GM19455 (cell line): ENCODE measurements around the gene CC2D2B.
A peak's percentile ranks its signal among the peaks of the same experiment; 100 is the strongest.
"Not testable (repeated sequence)": the region's sequence is repeated elsewhere in the genome, so short reads cannot be mapped to it uniquely, and the experiment has no call there.

ENCODE experiments used
- ATAC-seq: cut with Tn5 transposase; IDR thresholded peaks from one replicate; pipeline ENCODE4 v1.9.1; 2021; ENCODE audit not compliant: unreplicated experiment

Gene CC2D2B

DNA sequence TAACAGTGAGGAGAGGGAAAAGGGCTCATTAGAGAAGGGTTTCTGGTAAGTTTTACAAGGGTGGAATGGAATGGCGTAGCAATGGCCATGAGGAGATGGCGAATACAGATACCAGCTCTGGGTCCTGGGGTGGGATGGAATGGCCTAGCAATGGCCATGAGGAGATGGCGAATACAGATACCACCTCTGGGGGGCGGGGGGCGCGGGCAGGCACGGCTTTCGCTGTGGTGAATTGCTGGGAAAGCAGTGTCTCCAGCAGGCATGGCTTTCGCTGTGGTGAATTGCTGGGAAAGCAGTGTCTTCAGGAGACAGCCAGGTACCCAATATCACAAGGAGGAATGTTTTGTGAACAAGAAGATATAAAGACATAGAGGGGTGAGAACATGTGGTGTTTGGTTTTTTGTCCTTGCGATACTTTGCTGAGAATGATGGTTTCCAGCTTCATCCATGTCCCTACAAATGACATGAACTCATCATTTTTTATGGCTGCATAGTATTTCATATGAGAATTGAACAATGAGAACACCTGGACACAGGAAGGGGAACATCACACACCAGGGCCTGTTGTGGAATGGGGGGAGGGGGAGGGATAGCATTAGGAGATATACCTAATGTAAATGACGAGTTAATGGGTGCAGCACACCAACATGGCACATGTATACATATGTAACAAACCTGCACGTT is 1.7 kb upstream of the CC2D2B start:
- ATAC-seq, result not testable (repeated sequence)

DNA sequence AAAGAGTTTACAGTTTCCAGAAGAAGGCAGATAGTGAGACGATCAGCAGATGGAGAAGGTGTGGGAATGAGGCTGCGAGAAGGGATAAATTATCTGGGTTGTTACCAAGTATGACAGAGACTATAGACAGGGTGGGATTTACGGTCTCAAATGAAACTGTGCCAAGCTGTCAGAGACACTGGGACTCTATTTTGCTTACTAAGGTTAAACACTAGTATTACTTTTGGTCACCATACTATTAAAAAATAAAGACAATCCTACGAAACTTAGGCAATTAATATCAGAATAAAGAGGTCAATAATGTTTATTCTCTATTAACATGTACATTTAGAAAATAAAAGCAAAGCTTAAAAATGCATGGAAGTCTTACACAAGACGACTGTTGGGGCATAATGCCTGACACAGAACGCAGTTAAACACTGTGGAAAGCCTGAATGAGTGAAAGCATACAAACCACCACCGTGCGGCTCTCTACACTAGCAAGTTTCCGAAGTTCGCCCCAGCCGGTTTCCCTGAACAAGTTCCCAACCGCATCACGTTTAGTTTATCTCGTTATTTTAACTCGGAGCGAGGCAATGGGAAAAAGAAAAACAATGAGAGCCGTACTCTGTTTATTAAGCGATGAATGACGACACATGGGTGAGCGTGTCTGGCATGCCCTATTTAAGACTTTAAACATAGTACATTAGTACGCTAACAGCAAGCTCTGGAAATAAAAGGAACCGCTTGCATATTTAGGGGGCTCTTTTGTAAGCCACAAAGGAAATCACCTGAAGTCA is 909 bp upstream of the CC2D2B start:
- ATAC-seq, result peak; percentile 24

DNA sequence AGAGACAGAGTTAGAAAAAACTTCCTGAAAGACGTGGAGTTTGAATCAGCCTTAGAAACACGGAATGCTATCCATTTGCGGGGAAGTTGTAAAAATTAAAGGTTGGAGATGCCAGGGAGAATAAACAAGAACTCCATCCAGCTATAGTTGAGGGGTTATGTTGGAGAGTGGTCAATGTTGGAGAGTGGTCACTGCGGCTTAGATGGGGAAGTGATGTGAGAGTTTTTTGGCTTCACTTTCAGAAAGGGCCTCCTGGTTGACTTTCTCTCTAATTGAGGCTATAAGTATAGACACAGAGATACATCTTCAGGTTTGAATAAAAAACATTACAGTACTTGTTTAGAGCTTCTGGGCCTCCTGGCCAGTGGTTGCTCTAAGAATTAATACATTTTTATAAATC is 675 bp downstream of the CC2D2B start:
- ATAC-seq, result no peak

DNA sequence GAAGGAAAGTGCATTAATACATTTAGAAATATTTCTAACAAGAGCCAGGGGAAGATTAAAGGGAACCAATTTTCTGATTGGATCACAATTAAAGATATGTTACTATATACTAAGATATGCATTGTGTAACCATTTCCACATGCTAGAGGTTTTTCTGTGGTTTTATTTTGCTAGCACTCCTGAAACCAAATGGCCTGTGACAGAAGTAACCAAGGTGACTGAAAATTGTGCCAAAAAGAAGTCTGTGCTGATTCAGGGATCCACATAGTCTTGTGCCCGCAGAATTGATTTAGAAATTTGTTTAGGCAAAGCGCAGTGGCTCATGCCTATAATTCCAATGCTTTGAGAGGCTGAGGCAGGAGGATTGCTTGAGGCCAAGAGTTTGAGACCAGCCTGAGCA is 1.8 kb downstream of the CC2D2B start:
- ATAC-seq, result no peak

DNA sequence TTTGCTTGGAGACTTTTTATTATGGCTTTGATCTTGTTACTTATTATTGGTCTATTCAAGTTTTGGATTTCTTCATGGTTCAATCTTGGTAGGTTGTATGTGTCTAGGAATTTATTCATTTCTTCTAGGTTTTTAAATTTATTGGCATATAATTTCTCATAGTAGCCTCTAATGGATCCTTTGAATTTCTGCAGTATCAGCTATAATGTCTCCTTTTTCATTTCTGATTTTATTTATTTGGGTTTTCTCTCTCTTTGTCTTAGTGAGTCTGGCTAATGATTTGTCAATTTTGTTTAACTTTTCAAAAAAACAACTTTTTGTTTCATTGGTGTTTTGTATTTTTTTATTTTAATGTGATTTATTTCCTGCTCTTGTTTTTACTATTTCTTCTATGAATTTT is 8.3 kb downstream of the CC2D2B start:
- ATAC-seq, result not testable (repeated sequence)

DNA sequence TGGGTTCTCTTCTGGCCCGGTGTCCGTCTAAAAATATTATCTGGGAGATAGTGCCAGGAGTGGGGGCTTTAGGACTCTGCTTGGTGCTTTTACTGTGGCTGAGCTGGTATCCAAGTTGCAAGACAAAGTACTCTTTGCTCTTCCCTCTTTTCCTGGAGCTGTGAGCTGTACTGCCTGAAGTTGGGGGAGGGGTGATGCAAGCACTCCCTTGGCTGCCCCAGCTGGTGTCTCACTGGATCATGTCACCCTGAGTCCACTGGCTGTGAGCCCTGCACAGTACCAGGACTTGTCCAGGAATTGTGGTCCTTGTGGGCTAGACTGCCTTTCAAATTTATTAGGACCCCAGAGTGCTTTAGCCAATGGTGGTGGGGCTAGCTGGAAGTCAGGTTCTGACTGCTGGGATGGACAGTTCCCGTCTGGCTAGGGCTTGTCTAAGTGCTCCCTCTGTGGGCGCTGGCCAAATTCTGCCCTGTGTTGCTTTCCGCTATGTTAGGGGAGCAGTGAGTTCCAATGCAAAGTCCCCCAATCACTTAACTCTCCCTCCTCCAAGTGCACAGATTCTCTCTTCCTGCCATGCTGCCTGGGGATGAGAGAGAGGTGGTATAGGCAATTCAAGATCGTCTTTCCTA is 13.1 kb downstream of the CC2D2B start:
- no peak for ATAC-seq

DNA sequence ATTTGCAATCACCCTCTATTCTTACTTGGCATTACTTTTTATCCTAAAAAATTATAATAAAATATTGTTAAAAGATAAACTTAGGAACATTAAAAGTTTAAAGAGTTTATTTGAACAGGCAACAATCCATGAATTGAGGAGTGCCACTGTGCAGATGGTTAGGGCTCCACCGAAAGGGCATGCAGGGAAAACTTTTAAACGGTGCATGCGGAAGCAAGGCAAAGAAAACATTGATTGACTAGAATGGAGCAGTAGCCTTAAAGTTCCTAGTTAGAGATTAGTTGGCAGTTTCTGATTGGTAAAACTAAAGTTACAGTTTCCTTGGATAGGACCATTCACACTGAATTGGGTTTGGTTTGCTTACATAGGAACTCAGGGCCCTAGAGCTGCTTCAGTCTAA is 17.3 kb downstream of the CC2D2B start:
- no peak for ATAC-seq

DNA sequence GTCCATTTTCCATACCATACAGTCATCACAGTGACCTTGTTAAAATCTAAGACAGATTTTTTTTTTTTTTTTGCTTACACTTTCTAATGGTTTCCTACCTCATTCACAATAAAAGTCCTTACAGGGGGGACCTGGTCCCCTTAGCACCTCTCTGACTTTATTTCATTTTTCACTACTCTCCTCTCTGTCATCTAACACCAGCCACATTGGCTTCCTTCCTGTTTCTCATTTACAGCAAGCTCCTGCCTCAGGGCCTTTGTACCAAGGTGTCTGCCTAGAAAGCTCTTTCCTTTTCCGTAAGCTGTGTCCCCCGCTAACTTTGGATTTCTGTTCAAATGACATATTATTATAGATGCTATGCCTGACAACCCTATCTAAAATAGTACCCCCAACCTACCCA is 27.7 kb downstream of the CC2D2B start:
- no peak for ATAC-seq

DNA sequence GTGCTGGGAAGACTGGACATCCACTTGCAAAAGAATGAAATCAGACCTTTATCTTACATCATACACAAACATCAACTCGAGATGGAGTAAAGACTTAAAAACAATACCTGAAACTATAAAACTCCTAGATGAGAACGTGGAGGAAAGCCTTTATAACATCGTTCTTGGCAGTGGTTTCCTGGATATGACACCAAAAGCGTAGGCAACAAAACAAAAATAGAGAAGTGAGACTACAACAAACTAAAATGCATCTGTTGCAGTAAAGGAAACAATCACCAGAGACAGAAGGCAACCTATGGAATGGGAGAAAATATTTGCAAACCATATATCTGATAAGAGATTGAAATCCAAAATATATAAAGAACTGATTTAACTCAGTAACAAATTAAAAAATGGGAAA is 33.3 kb downstream of the CC2D2B start:
- ATAC-seq, result no peak

DNA sequence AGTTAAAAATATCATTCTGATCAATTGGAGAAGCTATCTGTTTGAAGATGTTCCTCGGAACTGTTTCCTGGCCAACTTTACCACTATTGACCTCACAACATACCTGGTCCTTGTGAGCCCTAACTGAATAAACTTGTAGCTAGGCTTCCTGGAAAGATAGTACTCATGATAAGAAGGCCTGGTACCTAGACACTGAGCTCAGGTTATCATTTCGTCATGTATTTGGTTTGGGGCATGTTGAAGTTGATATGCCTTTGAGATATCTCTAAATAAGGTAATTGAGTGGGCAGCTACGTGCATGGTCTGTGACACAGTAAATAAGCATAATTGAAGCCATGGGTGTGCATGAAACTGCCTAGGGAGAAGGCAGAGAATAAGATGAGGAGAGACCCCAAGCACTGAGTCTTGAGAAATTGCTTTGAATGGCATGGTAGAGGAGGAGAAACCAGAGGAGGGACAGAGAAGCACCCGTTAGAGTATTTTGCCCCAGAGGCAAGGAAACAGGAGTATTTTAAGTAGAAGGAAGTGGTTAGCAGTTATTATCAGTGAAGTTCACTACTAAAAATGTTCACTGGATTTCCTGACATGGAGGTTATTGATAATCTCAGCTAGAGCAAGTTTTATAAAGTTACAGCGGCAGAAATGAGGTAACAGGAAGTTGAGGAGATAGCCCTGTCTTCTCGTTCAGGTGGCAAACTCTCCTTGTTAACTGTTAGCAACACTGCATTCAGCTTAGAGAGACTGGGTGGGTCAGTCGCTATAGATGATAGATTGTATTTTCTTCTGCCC is 55.6 kb downstream of the CC2D2B start:
- no peak for ATAC-seq

DNA sequence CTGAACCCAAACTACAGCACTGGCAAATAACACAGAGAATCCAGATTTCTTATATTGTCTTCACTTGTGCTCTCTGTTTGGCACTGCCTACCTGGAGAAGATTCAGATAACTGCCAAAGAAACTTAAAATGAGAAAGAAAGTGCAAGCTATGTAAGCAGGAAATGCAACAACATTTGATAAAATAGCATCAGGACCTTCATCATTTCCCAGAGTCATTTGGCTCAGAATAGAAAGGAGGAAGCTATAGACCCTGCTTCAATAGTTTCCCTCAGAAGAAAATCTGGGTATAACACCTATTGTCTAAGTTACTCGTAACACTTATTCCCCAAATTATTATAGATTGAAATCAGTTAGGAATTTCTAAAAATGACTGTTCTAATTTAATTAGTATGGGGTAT is 56.2 kb downstream of the CC2D2B start:
- no peak for ATAC-seq

DNA sequence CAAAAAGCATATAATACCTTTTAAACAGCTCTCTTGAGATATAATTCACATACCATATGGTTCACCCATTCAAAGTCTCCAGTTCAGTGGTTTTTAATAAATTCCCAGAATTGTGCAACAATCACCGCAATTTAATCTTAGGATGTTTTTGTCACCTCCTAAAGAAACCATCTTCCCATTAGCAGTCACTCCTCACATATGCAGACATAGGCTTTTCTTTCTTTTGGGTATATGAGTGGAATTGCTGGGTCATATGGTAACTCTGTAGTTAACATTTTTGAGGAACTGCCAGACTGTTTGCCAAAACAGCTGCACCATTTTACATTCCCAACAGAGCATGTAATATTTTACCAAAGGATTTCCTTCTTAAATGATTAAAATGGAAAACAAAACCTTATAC is 57.0 kb downstream of the CC2D2B start:
- ATAC-seq, result no peak

DNA sequence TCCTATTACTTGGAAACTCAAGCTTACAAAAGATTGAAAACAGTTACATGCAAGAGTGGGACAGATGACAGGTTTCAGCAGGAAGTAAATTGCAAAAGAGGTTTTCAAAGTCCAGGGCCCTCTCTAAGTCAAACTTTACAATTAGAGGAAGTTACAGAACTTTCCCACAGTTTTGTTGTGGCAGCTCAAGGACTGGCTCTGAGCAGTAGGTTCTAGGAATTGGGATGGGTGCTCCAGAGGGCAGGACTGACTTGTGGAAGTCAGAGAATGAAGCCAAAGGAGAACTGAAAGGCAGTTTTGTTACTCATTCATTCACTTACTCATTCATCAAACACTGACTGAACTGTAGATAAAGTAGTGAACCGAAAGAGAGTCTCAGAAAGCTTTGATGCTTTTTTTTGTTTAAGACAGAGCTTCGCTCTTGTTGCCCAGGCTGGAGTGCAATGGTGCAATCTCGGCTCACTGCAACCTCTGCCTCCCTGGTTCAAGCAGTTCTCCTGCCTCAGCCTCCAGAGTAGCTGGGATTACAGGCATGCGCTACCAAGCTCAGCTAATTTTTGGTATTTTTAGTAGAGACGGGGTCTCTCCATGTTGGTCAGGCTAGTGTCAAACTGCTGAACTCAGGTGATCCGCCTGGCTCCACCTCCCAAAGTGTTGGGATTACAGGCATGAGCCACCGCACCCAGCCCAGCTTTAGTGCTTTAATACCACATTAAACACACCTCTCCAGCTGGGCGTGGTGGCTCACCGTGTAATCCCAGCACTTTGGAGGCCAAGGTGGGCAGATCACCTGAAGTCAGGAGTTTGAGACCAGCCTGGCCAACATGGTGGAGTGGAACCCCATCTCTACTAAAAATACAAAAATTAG is 68.8 kb downstream of the CC2D2B start:
- no peak for ATAC-seq

DNA sequence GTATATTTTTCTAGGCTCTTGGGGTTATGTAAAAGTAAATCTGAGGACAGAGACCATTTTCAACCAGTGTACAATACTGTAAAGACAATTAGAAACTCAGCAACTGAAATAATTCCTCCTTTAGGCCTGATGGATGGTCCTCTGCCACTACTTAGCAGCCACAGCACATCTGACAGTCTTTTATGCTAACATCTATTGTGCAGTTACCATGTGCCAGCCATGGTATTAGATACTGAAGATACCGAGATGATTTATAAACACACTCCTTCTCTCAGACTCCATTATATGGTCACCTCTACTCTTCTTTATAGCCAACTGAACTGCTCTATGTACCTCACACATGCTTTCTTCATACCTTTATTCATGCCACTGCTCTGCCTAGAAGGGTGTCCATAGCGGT is 74.4 kb downstream of the CC2D2B start:
- ATAC-seq, result no peak

DNA sequence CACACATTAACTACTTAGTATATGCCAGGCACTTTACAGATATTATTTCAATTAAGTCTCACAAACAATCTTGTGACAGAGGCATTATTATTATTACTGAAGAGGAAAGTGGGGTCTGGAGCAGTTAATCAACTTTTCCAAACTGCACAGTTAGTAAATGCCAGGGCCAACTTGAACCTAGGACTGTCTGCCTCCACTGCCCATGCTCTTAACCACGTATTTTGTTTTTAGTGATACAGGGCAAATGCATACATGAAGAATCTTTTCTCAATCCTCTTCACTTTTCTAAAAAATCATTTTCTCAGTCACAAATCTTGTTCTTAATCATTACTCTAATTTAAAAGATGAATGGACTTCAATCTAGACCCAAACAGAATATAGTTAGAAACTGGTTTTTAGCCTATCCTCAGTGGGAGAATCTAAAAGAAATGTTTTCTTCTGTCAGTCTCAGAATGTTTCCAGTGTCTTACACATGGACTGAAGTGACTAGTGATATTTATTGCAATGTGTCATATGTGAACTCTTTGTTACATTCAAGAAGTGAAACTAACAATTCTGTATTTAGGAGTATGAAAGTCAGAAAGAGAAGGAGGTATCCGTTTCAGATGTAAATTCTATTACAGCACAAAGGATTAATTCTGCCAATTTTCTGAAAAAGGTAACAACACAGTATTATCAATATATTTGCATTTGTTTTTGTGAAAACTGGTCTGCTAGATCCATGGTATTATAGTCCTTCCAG is 80.1 kb downstream of the CC2D2B start:
- ATAC-seq, result peak; percentile 91

DNA sequence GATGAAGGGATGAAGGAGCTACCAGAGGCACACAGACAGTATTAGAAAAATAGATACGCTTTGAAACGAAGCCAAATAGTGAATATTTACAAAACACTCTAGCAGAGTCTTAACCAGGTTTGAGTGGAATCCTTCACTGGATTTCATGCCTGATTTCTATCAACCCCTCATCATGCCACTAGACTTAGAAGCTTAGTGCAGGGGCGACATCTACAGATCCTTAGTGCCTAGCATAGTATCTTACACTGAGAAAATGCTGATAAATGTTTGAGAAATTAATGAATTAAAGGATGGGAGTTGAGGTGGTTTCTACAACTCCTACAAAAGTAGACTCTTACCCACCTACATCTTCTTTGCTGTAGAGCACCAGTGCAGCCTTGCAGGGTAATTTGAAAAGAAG is 80.9 kb downstream of the CC2D2B start:
- no peak for ATAC-seq

DNA sequence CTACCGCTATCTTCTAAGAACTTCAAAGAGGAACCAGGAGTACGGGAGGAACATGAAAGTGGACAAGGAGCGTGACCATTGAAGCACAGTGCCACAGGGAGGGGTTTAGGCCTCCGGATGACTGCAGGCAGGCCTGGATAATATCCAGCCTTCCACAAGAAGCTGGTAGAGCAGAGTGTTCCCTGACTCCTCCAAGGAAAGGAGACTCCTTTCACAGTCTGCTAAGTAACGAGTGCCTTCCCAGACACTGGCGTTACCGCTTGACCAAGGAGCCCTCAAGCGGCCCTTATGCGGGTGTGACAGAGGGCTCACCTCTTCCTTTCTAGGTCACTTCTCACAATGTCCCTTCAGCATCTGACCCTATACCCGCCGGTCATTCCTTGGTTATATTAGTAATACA is 86.6 kb downstream of the CC2D2B start:
- not testable (repeated sequence) for ATAC-seq

DNA sequence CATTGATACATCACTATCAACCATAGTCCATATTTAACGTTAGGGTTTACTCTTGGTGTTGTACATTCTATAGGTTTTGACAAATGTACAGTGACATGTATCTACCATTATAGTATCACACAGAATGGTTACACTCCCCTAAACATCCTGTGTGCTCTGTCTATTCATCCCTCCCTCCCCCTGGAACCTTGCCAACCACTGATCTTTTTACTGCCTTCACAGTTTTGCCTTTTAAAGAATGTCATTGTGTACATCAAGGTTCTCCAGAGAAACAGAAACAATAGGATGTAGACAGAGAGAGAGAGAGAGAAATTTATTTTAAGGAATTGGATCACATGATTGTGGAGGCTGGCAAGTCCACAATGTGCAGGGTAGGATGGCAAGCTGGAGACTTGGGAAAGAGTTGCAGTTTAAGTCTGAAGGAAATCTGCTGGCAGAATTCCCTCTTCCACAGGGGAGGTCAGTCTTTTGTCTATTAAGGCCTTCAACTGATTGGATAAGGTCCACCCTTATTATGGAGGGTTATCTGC is 90.5 kb downstream of the CC2D2B start:
- ATAC-seq, result no peak

DNA sequence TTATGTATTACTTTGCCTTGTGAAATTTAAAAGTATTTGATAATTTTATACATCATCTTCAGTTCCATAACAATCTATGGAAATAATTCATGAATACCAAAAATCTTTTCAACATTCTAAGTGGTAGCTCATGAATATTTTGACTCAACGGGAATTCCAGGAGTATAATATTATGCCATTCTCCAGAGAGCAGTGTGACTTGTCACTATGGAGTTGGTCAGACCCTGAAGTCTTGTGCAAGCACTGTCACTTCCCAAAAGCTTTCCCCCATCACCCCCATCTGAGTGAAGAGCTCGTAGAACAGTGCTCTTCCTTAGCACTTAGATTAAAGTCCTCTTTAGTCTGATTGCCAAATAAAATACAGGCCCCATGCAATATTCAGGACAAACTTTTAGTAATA is 106.2 kb downstream of the CC2D2B start:
- ATAC-seq, result no peak
